HG03378 (cell line): ENCODE data around the gene FAM227B.
"Not testable (repeated sequence)": the region's sequence is repeated elsewhere in the genome, so short reads cannot be mapped to it uniquely, and the experiment has no call there.

ENCODE experiments used
- ATAC-seq: cut with Tn5 transposase; IDR thresholded peaks from one replicate; pipeline ENCODE4 v1.9.1; 2021; ENCODE audit warnings: mild to moderate bottlenecking, moderate library complexity; ENCODE audit not compliant: unreplicated experiment

The FAM227B gene

DNA sequence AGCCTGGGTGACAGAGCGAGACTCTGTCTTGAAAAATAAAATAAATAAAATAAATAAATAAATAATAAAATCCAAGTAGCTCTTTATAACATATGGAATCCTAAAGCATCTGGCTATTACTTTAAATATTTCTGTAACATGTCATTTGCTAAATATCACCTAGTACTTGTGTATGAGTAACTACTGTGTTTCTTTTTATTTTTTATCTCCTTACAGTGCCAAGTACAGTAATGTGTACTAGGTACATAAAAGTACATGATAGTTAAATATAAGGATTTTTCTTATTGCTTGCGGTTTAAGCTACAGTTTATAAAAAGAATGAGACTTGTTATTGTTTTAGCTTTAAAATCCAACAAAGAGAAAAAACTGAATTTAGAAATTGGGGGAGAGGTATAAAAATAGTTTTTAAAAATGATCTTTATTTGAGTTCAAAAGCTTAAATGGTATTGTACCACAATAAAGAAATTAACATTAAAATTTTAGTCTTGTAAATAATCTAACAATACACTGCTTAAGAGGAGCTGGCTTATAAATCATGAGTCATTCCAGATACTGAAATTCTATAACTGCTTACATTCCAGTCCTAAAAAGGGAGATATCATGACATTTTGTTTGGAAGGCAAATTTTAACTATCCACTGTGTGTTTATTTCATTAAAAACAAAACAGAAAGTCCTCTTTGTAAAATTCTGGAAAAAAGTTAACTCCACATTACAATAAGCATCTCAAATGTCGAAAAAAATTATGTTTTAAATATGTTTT, 124.4 kb downstream of the FAM227B start:
- ATAC-seq, result no peak

DNA sequence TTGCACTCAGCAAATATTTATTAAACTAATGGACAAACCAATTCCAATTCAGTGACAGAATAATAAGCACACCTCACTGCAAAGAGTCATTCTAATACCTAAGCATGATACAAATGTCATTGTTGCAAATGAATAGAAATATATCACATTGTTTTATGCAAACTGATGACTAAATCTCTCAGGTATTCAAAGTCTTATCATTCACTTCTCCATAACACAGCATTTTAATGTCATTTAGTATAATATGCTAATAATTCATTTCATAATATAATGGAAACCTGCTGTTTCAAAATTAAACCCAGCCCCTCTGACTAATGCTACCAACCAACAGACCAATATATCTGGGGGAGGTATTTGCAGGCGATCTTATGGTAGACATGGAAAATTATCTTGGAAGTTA, 125.8 kb downstream of the FAM227B start:
- ATAC-seq, result no peak

GRCh38 chr15:49492830-49493229, 127.8 kb downstream of the FAM227B start:
- no peak for ATAC-seq

GRCh38 chr15:49492151-49492550, 128.5 kb downstream of the FAM227B start:
- ATAC-seq, result no peak

DNA sequence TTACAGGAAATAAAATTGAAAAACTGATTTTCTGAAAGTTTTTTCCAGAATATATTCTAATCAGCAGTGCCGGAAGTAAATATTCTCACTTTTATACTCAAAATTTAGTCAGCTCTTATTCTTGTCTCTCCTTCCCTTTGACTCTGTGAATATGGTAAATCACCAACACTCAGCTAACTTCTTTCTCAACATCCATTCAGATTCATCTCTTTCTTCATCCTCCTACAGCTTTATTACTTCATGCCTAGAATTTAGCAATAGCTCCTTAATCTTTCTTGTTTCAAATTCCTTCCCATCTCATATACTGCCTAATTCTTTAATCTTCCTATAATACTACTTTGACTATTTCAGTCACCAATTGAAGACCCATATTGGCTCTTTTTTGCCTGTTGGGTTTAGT, 129.7 kb downstream of the FAM227B start:
- no peak for ATAC-seq

GRCh38 chr15:49485401-49485800, 135.2 kb downstream of the FAM227B start:
- not testable (repeated sequence) for ATAC-seq

DNA sequence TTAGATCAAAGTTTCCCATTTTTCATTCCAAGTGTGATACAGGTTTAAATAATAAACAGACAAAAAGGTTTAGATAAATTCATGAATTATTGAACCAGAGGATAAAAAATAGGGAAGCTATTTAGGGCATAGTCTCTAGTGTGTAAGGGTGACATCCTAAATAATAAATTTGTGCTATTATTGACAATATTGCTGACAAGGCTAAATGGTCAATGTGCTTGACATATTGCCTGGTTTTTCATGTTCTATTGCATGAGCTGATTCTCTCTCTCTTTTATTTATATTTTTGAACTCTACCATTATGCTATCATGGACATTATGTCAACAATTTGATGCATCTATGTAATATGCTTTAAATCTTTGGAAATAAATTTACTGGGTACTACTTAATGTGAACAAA, 141.6 kb downstream of the FAM227B start:
- ATAC-seq, result not testable (repeated sequence)

GRCh38 chr15:49478021-49478420, 142.6 kb downstream of the FAM227B start:
- not testable (repeated sequence) for ATAC-seq

GRCh38 chr15:49473031-49473430, 147.6 kb downstream of the FAM227B start:
- ATAC-seq, result no peak

DNA sequence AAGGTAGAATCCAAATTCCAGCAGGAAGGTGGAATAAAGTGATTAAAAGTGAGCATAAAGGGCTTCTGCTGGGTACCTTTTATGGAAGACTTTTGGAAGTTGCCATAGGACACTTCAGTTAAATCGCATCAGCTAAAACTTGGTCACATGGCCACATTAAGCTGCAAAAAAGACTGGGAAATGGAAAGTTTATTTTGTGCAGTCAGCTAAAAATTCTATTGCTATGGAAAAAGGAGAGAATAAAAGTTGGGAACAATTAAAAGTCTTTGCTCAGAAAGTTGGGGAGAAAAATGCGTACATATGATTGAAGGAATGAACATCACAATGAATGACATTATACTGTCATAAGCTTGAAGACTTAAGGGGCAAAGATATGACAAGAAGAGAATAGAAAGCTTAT, 148.3 kb downstream of the FAM227B start:
- ATAC-seq, result no peak

GRCh38 chr15:49471733-49472132, 148.9 kb downstream of the FAM227B start:
- ATAC-seq, result no peak

DNA sequence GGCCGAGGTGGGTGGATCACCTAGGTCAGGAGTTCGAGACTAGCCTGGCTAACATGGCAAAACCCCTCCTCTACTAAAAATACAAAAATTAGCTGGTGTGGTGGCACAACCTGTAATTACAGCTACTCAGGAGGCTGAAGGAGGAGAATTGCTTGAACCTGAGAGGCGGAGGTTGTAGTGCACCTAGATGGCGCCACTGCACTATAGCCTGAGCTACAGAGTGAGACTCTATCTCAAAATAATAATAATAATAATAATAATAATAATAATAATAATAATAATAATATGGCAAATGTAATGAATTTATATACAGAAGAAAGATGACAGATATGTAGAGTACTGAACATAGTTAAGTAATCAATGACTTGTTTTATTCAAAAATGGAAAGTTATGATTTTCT, 149.4 kb downstream of the FAM227B start:
- not testable (repeated sequence) for ATAC-seq

GRCh38 chr15:49468481-49468839, 152.2 kb downstream of the FAM227B start:
- ATAC-seq, result no peak

DNA sequence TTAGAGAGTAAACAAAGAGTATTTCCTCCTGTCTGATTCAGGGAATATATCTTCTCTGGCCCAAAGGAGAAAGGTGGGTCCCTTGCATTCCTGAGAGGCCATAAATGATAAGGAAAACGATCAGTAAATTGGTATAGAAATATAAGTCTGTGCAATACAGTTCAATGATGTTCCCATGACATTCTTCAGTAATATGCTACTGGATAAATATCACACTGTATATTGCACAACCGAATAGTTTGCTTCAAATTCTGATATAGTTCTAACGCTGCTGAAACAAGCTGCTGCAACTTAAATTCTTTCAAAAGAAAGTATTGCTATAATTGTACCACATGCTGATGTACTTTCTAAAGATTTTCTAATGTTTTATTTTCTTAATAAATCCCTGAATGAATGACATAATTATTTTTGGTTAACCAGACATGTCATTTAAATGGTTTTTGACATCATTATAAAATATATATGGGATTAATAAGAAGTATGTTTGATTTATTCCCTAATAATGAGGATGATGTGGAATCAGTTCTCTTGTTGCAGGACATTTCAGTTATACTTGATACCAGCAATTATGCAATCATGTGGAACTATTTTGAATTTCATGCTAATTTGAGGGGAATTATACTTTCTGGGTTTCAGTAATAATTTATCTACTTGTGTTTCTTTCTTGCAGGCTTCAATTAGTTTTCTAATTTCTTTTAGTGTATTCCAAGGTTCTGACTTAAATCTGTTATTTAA, 152.7 kb downstream of the FAM227B start:
- no peak for ATAC-seq

DNA sequence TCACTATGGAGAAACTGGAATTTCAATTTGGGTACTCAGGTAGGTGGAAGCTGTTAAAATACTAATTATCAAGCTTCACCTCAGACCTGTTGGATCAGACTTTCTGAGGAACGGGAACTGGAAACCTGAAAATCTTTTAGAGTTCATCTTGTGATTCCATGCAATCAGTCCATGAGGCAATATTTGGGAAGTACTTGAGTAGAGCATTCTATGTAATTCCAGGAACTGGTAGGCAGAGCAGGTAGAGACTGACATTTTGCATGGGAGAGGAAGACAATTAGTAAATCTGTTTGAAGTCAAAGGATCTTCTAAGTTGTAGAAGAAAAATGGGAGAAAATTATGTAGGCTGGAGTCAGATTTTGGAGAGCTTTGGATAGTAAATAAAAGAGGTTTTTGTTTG, 154.5 kb downstream of the FAM227B start:
- ATAC-seq, result no peak

DNA sequence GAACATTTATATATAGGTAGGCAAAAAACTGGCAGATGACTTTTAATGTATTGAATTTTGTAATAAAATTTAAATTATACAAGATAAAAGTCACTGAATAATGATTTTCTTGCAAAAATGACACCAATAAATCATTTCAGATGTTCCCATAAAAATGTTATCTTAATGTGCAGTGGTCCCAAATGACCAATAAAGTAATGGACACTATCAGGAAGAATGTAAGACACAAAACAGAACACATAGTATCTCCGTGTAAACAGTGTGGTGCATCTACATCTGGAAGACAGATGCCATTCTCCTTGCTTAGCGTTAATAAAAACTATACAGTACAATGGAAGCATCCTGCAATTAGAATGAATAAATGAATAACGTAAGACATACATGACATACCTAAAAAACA, 156.1 kb downstream of the FAM227B start:
- no peak for ATAC-seq

- no peak for ATAC-seq
These were observed 158.3 kb downstream of the FAM227B start for GRCh38 chr15:49462232-49462844.

DNA sequence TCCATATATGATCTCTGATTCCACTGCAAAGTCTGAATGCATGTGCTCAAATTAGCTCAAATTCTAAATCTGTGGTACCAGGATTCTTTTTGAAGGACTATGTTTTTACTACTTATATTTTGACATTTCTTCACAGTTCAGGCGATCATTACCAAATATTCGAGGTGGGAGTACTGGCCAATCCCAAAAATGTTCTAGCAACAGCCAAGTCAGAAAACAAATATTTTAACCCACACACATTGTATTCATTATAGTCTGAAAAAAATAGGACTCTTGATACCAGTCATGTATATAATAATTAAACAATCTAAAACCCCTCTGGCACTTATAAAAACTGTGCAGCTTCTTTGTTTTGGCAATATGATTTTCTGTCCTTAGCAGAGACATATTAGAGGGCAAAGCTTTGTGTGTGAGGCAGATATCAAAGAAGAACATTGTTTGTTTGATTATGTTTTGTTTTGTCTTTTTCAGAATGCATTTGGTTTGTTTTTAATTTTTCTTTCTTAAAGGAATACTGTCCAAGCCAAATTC, 160.1 kb downstream of the FAM227B start:
- no peak for ATAC-seq

DNA sequence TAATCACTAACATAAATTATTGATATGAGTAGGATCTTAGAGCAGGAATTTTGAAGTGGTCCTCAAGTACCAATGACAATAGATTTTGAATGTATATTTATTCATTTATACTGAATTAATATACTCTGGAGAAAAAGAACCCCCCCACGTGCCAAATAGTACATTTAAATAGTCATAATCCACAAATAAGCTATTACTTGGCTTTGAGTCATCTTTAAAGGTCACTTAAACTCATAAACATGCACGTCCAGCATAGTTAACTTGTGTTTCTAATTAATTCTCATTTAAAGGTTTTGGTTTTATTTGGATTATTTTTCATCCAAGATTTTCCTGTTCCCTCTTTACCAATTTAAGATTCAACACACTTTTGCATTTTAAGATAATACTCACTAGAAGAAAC, 162.5 kb downstream of the FAM227B start:
- no peak for ATAC-seq

DNA sequence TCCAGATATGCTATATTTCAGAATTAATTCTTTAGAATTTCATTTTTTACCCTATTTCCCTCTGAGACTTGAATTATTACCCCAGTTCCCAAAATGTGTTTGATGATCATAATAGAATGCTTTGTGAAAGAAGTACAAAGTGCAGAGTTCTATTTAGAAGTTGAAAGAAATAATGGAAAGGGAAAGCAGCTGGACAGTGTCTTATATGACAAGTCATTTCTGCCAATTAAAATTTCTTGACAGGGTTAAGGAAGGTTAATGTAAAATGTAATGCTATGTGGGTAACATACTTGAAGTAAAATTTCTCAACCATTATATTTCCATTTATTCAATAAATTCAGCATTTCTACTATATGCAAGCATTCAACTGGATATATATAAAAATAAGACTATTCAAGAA, 164.5 kb downstream of the FAM227B start:
- ATAC-seq, result no peak

- ATAC-seq, result no peak
These were observed 168.0 kb downstream of the FAM227B start for GRCh38 chr15:49452595-49452994.

- ATAC-seq, result no peak
These were observed 178.8 kb downstream of the FAM227B start for GRCh38 chr15:49441816-49442215.
